Activated CD8-positive, alpha-beta memory T cell treated with anti-CD3 and anti-CD28 coated beads for 36 hours (primary cell): ENCODE results near the gene AP1G2. TPM values are rescaled to one million over a fixed set of nuclear protein-coding genes. Genes with fewer than 3 reads are reported as not detected.

Source experiments
- CTCF ChIA-PET: fragments of 350-600 bp; sonication (Branson Sonifier 250); formaldehyde crosslinking; loops from one replicate; lab custom pipeline; 2021; ENCODE audit warnings: antibody characterized with exemption; lab: Charles Lee
- POLR2A ChIA-PET: fragments of 350-600 bp; sonication (Branson Sonifier 250); formaldehyde crosslinking; loops from one replicate; lab custom pipeline; 2021; ENCODE audit warnings: antibody characterized with exemption; lab: Charles Lee
- total RNA-seq, 2 experiments: library from RNA; stranded (reverse); gene quantifications; one replicate each; pipeline ENCODE4 v1.2.3, GENCODE V29; 2021

Gene AP1G2
- total RNA-seq, 2 experiments from 2014 or later: 135 to 136 TPM

- CTCF ChIA-PET: no interaction called here
- POLR2A ChIA-PET: no interaction called here
Measured at GRCh38 chr14:23578560-23579310, 11.1 kb upstream of the AP1G2 start, which contains the start of gene JPH4. Gene JPH4, minus strand, starts transcription at chr14:23578790. Its CDS starts 1,337 bp downstream, at chr14:23577453.

- ChIA-PET CTCF (interaction anchor here (0.6 kb wide), 1 partner anchor 14 kb away, joined by 3 read pairs; no protein-coding TSS in a partner anchor), POLR2A (interaction anchor here (1.0 kb wide), 1 partner anchor 11 kb away, joined by 4 read pairs; no protein-coding TSS in a partner anchor)
Measured at GRCh38 chr14:23577710-23578392, 10.3 kb upstream of the AP1G2 start.

- ChIA-PET POLR2A (interaction anchor here (1.0 kb wide), 1 partner anchor 10 kb away, joined by 4 read pairs; no protein-coding TSS in a partner anchor), CTCF (interaction anchor here (0.6 kb wide), 1 partner anchor 15 kb away, joined by 3 read pairs; no protein-coding TSS in a partner anchor)
Measured at GRCh38 chr14:23577004-23577681, 9.6 kb upstream of the AP1G2 start.

- POLR2A ChIA-PET: no interaction called here
- CTCF ChIA-PET: no interaction called here
Measured at GRCh38 chr14:23573384-23574015, 5.9 kb upstream of the AP1G2 start.

GRCh38 chr14:23572836-23573235 is 5.2 kb upstream of the AP1G2 start:
- POLR2A ChIA-PET: no interaction called here
- CTCF ChIA-PET: no interaction called here

- CTCF ChIA-PET: interaction anchor here (0.6 kb wide), 1 partner anchor 841 kb away, joined by 3 read pairs; no protein-coding TSS in a partner anchor
- POLR2A ChIA-PET: no interaction called here
Measured at GRCh38 chr14:23572524-23572828, 4.9 kb upstream of the AP1G2 start.

- CTCF ChIA-PET: interaction anchor here (0.6 to 0.7 kb wide), 2 partner anchors 13 to 840 kb away, joined by 3 read pairs; no protein-coding TSS in a partner anchor
- POLR2A ChIA-PET: no interaction called here
Measured at GRCh38 chr14:23571701-23572523, 4.3 kb upstream of the AP1G2 start.

- POLR2A ChIA-PET: no interaction called here
- CTCF ChIA-PET: interaction anchor here (0.7 kb wide), 1 partner anchor 12 kb away, joined by 3 read pairs; no protein-coding TSS in a partner anchor
Measured at GRCh38 chr14:23570806-23571483, 3.4 kb upstream of the AP1G2 start.

- ChIA-PET POLR2A (no interaction called here), CTCF (interaction anchor here (0.7 to 0.8 kb wide), 2 partner anchors 11 to 384 kb away, joined by 3 read pairs; partner anchors contain the start of gene DHRS4)
Measured at GRCh38 chr14:23569443-23570151, 2.0 kb upstream of the AP1G2 start.

- CTCF ChIA-PET: interaction anchor here (0.8 kb wide), 1 partner anchor 10 kb away, joined by 3 read pairs; no protein-coding TSS in a partner anchor
- POLR2A ChIA-PET: no interaction called here
Measured at GRCh38 chr14:23568600-23569331, 1.2 kb upstream of the AP1G2 start.

- POLR2A ChIA-PET: interaction anchor here (1.3 kb wide), 1 partner anchor 11 kb away, joined by 5 read pairs; no protein-coding TSS in a partner anchor
- CTCF ChIA-PET: interaction anchor here (1.1 kb wide), 1 partner anchor 340 kb away, joined by 3 read pairs; no protein-coding TSS in a partner anchor
Measured at GRCh38 chr14:23568021-23568599, 519 bp upstream of the AP1G2 start.

GRCh38 chr14:23566778-23567185 is 809 bp downstream of the AP1G2 start:
- ChIA-PET CTCF (interaction anchor here (1.1 to 1.5 kb wide), 4 partner anchors 9 to 341 kb away, joined by 3 to 8 read pairs (median 4); no protein-coding TSS in a partner anchor), POLR2A (interaction anchor here (0.5 to 1.3 kb wide), 3 partner anchors 10 to 645 kb away, joined by 3 to 5 read pairs (median 4); no protein-coding TSS in a partner anchor)

- POLR2A ChIA-PET: interaction anchor here (1.0 kb wide), 1 partner anchor 11 kb away, joined by 4 read pairs; no protein-coding TSS in a partner anchor
- CTCF ChIA-PET: interaction anchor here (1.1 to 1.5 kb wide), 4 partner anchors 8 to 88 kb away, joined by 3 to 8 read pairs (median 5); no protein-coding TSS in a partner anchor
Measured at GRCh38 chr14:23566112-23566777, 1.3 kb downstream of the AP1G2 start.

GRCh38 chr14:23565626-23566025 is 2.0 kb downstream of the AP1G2 start:
- POLR2A ChIA-PET: no interaction called here
- CTCF ChIA-PET: interaction anchor here (1.5 kb wide), 1 partner anchor 87 kb away, joined by 4 read pairs; no protein-coding TSS in a partner anchor

GRCh38 chr14:23564876-23565275 is 2.7 kb downstream of the AP1G2 start:
- ChIA-PET CTCF (interaction anchor here (1.5 kb wide), 1 partner anchor 86 kb away, joined by 4 read pairs; no protein-coding TSS in a partner anchor), POLR2A (interaction anchor here (0.6 kb wide), 1 partner anchor 11 kb away, joined by 3 read pairs; no protein-coding TSS in a partner anchor)
